Panc1 (cell line): ENCODE measurements around the gene SYTL3.

Experiments used
- CTCF ChIP-seq: fragments of 450-650 bp; IDR thresholded peaks from 2 replicates; pipeline ENCODE4 v1.5.1; 2017; ENCODE audit warnings: mild to moderate bottlenecking
- REST ChIP-seq, 2 experiments: IDR thresholded peaks; 2 replicates each; pipeline ENCODE4 v1.6.1; 2011 to 2012; ENCODE audit warnings: low read depth in 2 of 2, control low read depth in 1 of 2, low read length in 1 of 2, mild to moderate bottlenecking in 1 of 2, moderate library complexity in 1 of 2; ENCODE audit not compliant: insufficient read depth in 1 of 2
- TCF7L2 ChIP-seq: IDR thresholded peaks from 2 replicates; pipeline ENCODE4 v1.6.1; 2011; ENCODE audit warnings: mild to moderate bottlenecking, low read depth, low read length, inconsistent platforms

- TF ChIP-seq CTCF: no peak
- no peak for TF ChIP-seq TCF7L2
- TF ChIP-seq REST (IDR thresholded peaks at IDR 0.05; ENCODE audit: insufficient read depth in 1 of 2, low read depth in 2 of 2, low read length in 1 of 2): no peak
Observed at GRCh38 chr6:158786645-158787304, 136.9 kb downstream of the SYTL3 start.
